H1 (cell line): Measurements from ENCODE around the gene KIF2C. TPM values are rescaled to one million over a fixed set of nuclear protein-coding genes. Genes with fewer than 3 reads are reported as not detected.
A peak's percentile ranks its signal among the peaks of the same experiment; 100 is the strongest.

Source experiments
- CTCF ChIA-PET: fragments of 300-600 bp; sonication (Branson Sonifier 250); formaldehyde crosslinking; loops from one replicate; lab custom pipeline; 2021; ENCODE audit not compliant: partially characterized antibody; lab: Charles Lee
- POLR2A ChIA-PET: fragments of 300-600 bp; sonication (Branson Sonifier 250); formaldehyde crosslinking; loops from one replicate; lab custom pipeline; 2021; ENCODE audit warnings: inconsistent platforms; ENCODE audit not compliant: partially characterized antibody; lab: Charles Lee
- DNase-seq, 2 experiments: peaks; one replicate each; pipeline versions ENCODE4 v3.0.0 to v3.0.0-alpha.2; 2010 to 2022; ENCODE audit warnings: low spot score in 2 of 2, low read depth in 1 of 2, mixed read lengths in 1 of 2
- FAIRE-seq: peaks from 2 replicates; lab custom pipeline; 2011; peaks lifted over from hg19 to GRCh38; lab: Jason Lieb, UNC
- H2AFZ ChIP-seq: 2 replicates; pipeline ENCODE4 v1.8.1; 2012; ENCODE audit warnings: low read length, inconsistent platforms
- H2AK5ac ChIP-seq: 2 replicates; pipeline ENCODE4 v1.6.1; 2013; ENCODE audit warnings: low read depth, low read length
- H2BK120ac ChIP-seq: replicated peaks from 2 replicates; pipeline ENCODE3; 2013; ENCODE audit warnings: low read depth, low read length, inconsistent platforms
- H2BK12ac ChIP-seq: 2 replicates; pipeline ENCODE4 v1.6.1; 2013; ENCODE audit warnings: low read depth, low read length
- H2BK15ac ChIP-seq: 2 replicates; pipeline ENCODE4 v1.6.1; 2013; ENCODE audit warnings: low read length
- H2BK20ac ChIP-seq: 2 replicates; pipeline ENCODE4 v1.6.1; 2013; ENCODE audit warnings: low read length
- H2BK5ac ChIP-seq: 2 replicates; pipeline ENCODE4 v1.6.1; 2013; ENCODE audit warnings: low read depth, low read length
- H3K14ac ChIP-seq: 2 replicates; pipeline ENCODE4 v1.6.1; 2013; ENCODE audit warnings: inconsistent platforms; ENCODE audit not compliant: insufficient read length
- H3K18ac ChIP-seq: 2 replicates; pipeline ENCODE4 v1.6.1; 2013; ENCODE audit warnings: low read length; ENCODE audit errors: extremely low read depth
- H3K23ac ChIP-seq: 2 replicates; pipeline ENCODE4 v1.6.1; 2013; ENCODE audit warnings: inconsistent platforms; ENCODE audit not compliant: insufficient read length
- H3K23me2 ChIP-seq: 2 replicates; pipeline ENCODE4 v1.6.1; 2013; ENCODE audit warnings: low read depth, low read length
- H3K27ac ChIP-seq: 2 replicates; pipeline ENCODE4 v1.6.1; 2011; ENCODE audit warnings: low read depth, low read length, inconsistent platforms
- H3K27me3 ChIP-seq, 4 experiments: replicated peaks in 1 of 4; 1 replicate in 1 of 4; 2 replicates in 3 of 4; pipeline versions ENCODE4 v1.6.1 to v1.8.1; 2011 to 2013; ENCODE audit warnings: low read length in 3 of 4, mild to moderate bottlenecking in 3 of 4, inconsistent platforms in 2 of 4, mixed read lengths in 2 of 4, moderate library complexity in 1 of 4; ENCODE audit not compliant: control insufficient read depth in 3 of 4, insufficient read depth in 3 of 4; ENCODE audit errors: extremely low read depth in 1 of 4
- H3K36me3 ChIP-seq, 4 experiments: 2 replicates each; pipeline versions ENCODE4 v1.6.1 to v1.8.1; 2011 to 2013; ENCODE audit warnings: mild to moderate bottlenecking in 4 of 4, low read length in 3 of 4, moderate library complexity in 2 of 4, control low read depth in 1 of 4, inconsistent platforms in 1 of 4; ENCODE audit not compliant: insufficient read depth in 4 of 4, control insufficient read depth in 2 of 4
- H3K4ac ChIP-seq: replicated peaks from 2 replicates; pipeline ENCODE3; 2013; ENCODE audit warnings: low read length, low read depth, mixed read lengths, inconsistent platforms; ENCODE audit not compliant: insufficient read length
- H3K4me1 ChIP-seq, 4 experiments: replicated peaks in 1 of 4; 1 replicate in 1 of 4; 2 replicates in 3 of 4; pipeline versions ENCODE4 v1.6.1 to v1.8.1; 2011 to 2013; ENCODE audit warnings: low read length in 3 of 4, inconsistent platforms in 2 of 4, mixed read lengths in 1 of 4; ENCODE audit not compliant: insufficient read depth in 4 of 4, control insufficient read depth in 3 of 4
- H3K4me2 ChIP-seq, 2 experiments: 2 replicates each; pipeline versions ENCODE4 v1.6.1 to v1.8.1; 2011 to 2013; ENCODE audit warnings: low read depth in 2 of 2, low read length in 2 of 2, control low read depth in 1 of 2, inconsistent platforms in 1 of 2, mild to moderate bottlenecking in 1 of 2; ENCODE audit not compliant: insufficient read depth in 1 of 2
- H3K4me3 ChIP-seq, 4 experiments: fragments of 200-600, 300-600 bp in 1 of 4; sonication (generic), shearing (Covaris generic), sonication (Bioruptor Twin) in 1 of 4; 2 replicates each; pipeline versions ENCODE4 v1.5.1 to v1.8.1; 2011 to 2016; ENCODE audit warnings: low read length in 4 of 4, low read depth in 3 of 4, control low read depth in 2 of 4, inconsistent platforms in 2 of 4, mild to moderate bottlenecking in 2 of 4, mixed read lengths in 1 of 4, moderate library complexity in 1 of 4; ENCODE audit not compliant: insufficient read depth in 2 of 4; ENCODE audit errors: extremely low read depth in 1 of 4
- H3K56ac ChIP-seq: replicated peaks from 2 replicates; pipeline ENCODE3; 2013; ENCODE audit warnings: low read depth, mild to moderate bottlenecking, mixed read lengths, low read length, inconsistent platforms; ENCODE audit not compliant: insufficient read length
- H3K79me1 ChIP-seq: 2 replicates; pipeline ENCODE4 v1.6.1; 2013; ENCODE audit warnings: low read depth, low read length, control low read depth
- H3K79me2 ChIP-seq, 2 experiments: 2 replicates each; pipeline versions ENCODE4 v1.6.1 to v1.8.1; 2012 to 2013; ENCODE audit warnings: low read length in 2 of 2, mild to moderate bottlenecking in 2 of 2, inconsistent platforms in 1 of 2; ENCODE audit not compliant: insufficient read depth in 2 of 2, control insufficient read depth in 1 of 2
- H3K9ac ChIP-seq, 4 experiments: replicated peaks in 1 of 4; 1 replicate in 1 of 4; 2 replicates in 3 of 4; pipeline versions ENCODE4 v1.6.1 to v1.8.1; 2011 to 2013; ENCODE audit warnings: low read depth in 3 of 4, low read length in 3 of 4, control low read depth in 2 of 4, mild to moderate bottlenecking in 2 of 4, moderate library complexity in 2 of 4, inconsistent platforms in 1 of 4; ENCODE audit errors: extremely low read depth in 1 of 4
- H3K9me3 ChIP-seq, 2 experiments: 2 replicates each; pipeline versions ENCODE4 v1.6.1 to v1.8.1; 2012 to 2013; ENCODE audit warnings: mild to moderate bottlenecking in 2 of 2, moderate library complexity in 2 of 2, control low read depth in 1 of 2, inconsistent platforms in 1 of 2, low read depth in 1 of 2, low read length in 1 of 2, mixed read lengths in 1 of 2; ENCODE audit not compliant: insufficient read depth in 2 of 2
- H4K20me1 ChIP-seq, 2 experiments: replicated peaks in 1 of 2; 2 replicates each; pipeline versions ENCODE3 to v1.8.1; 2011 to 2013; ENCODE audit warnings: inconsistent platforms in 2 of 2, low read length in 2 of 2, mild to moderate bottlenecking in 1 of 2; ENCODE audit not compliant: insufficient read depth in 2 of 2, control insufficient read depth in 1 of 2
- H4K5ac ChIP-seq: 2 replicates; pipeline ENCODE4 v1.6.1; 2013; ENCODE audit warnings: low read length, low read depth, mixed read lengths, inconsistent platforms; ENCODE audit not compliant: insufficient read length
- H4K8ac ChIP-seq: 2 replicates; pipeline ENCODE4 v1.8.0; 2013; ENCODE audit warnings: mild to moderate bottlenecking, moderate library complexity, low read length, inconsistent platforms; ENCODE audit not compliant: insufficient read depth; ENCODE audit errors: extremely low read depth
- H4K91ac ChIP-seq: replicated peaks from 2 replicates; pipeline ENCODE3; 2013; ENCODE audit warnings: low read length, mixed read lengths, inconsistent platforms; ENCODE audit not compliant: insufficient read length
- JUN ChIP-seq: IDR thresholded peaks from 2 replicates; pipeline ENCODE4 v1.6.1; 2011; ENCODE audit warnings: low read depth, mild to moderate bottlenecking, improper control_type of control experiment, low read length
- KDM1A ChIP-seq: fragments of 200-600, 300-600 bp; sonication (generic); IDR thresholded peaks from 2 replicates; pipeline ENCODE4 v1.7.1; 2016; ENCODE audit warnings: mild to moderate bottlenecking, low read length, borderline replicate concordance
- PHF8 ChIP-seq: fragments of 200-600 bp; sonication (generic); conservative IDR thresholded peaks from 2 replicates; pipeline ENCODE4 v1.7.1; 2012; ENCODE audit warnings: low read depth, mild to moderate bottlenecking, inconsistent platforms, low read length, moderate library complexity
- SP1 ChIP-seq: IDR thresholded peaks from 2 replicates; pipeline ENCODE4 v1.6.1; 2011; ENCODE audit warnings: low read depth, low read length
- SUZ12 ChIP-seq: fragments of 200-600 bp; sonication (generic); IDR thresholded peaks from 2 replicates; pipeline ENCODE4 v1.6.1; 2012; ENCODE audit warnings: mild to moderate bottlenecking, inconsistent platforms, low read length, moderate library complexity, mixed read lengths
- YY1 ChIP-seq: IDR thresholded peaks from 2 replicates; pipeline ENCODE4 v1.6.1; 2011; ENCODE audit warnings: low read depth, mild to moderate bottlenecking, low read length
- ZNF274 ChIP-seq: IDR thresholded peaks from 2 replicates; pipeline ENCODE4 v1.7.0; 2012; ENCODE audit warnings: low read length, borderline replicate concordance; ENCODE audit errors: extremely low read depth
- WGBS, 2 experiments: shearing (Covaris generic) in 1 of 2; methylation state at CpG; one replicate each; pipeline versions ENCODE4 v1.1.6 to v1.1.7; 2013 to 2015; ENCODE audit warnings: low lambda C conversion rate in 2 of 2, mixed read lengths in 2 of 2, inconsistent platforms in 1 of 2, low coverage in 1 of 2, missing lambda C conversion rate in 1 of 2; ENCODE audit not compliant: insufficient replicate concordance in 2 of 2, insufficient coverage in 1 of 2, insufficient read length in 1 of 2; ENCODE audit errors: extremely low coverage in 1 of 2, missing lambda C conversion rate in 1 of 2; 5-methylcytosine and 5-hydroxymethylcytosine counted together
- polyA plus RNA-seq, 7 experiments: library from polyadenylated mRNA; depleted of rRNA in 3 of 7; stranded (reverse) in 5 of 7; unstranded in 2 of 7; fragments of >200 nt in 5 of 7; fragments of 200-250 nt in 2 of 7; gene quantifications; 1 replicate in 5 of 7; 2 replicates in 1 of 7; 4 replicates in 1 of 7; pipeline versions ENCODE4 v1.2.1 to v1.2.3, GENCODE V29; 2011 to 2013; ENCODE audit warnings: missing spikeins in 2 of 7, mixed read lengths in 2 of 7
- total RNA-seq: library from RNA; stranded (reverse); fragmentation: NEBNext Ultra II Directional; extraction: Animal tissue kit (Norgen Biotek cat#: 25700); gene quantifications from 2 replicates; pipeline ENCODE4 v1.2.1, GENCODE V29; 2021
- TF ChIP-seq, protein P1 (sequence below): IDR thresholded peaks from 2 replicates; pipeline ENCODE4 v1.6.1; 2012; ENCODE audit warnings: low read length, inconsistent platforms

The KIF2C gene
- total and polyA plus RNA-seq, 2 of the 8 experiments (the other 6 are each of a cell fraction or from before 2014, with no cell fraction given), result 41.8 to 68.1 TPM

DNA sequence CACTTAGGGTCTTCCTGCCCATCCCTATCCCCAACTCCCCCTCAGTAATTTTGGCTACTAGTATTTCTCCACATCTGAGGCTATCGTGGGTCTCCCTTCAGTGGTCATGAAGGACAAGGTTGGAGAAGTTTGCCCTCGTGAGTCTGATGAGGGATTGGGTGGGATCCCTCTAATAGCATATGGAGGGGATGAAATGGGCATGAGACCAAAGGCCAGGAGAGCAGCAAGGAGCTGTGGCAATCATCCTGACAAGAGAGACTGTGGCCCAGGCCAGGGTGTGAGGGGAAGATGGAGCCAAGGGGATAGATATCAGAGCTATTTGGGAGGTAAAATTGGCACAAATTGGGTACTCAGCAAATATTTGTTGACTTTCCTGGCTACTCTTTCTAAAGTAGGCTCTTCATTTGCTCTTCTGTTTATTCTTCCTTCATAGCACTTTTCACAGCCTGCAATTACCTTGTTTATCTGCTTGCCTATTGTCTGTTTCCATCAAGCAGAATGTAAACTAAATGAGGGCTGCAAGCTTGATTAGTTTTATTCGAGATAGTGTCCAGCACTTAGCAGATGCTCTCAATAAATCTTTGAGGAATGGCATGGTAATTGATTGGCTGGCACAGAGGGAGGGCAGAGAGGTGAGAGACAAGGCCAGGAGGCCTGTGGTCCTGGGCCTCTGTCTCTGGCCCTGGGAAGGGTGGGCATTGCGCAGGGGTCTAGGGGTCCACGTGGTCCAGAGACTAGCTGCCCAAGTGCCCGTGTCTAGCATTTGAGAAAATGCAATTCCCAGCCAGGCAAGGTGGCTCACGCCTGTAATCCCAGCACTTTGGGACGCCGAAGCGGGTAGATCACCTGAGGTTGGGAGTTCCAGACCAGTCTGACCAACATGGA, 59.1 kb downstream of the KIF2C start:
- H4K91ac ChIP-seq, result peak overlapping the region; percentile 29
- H3K4me3 ChIP-seq, result no peak overlapping the region
- H3K79me1 ChIP-seq, result no peaks in the 10 kb centered on the region
- H3K14ac ChIP-seq, result no peak overlapping the region
- no peaks in the 10 kb centered on the region for H3K79me2 ChIP-seq
- FAIRE-seq, result no peak
- no peak overlapping the region for H4K5ac ChIP-seq
- H3K27ac ChIP-seq, result no peak overlapping the region; the same call in 1 of the 2 replicates
- 91% methylated on average over 10 of the region's 10 CpGs; no CpG with 5 or more reads in 1 of the 2 experiments for WGBS, 2 experiments
- H2AK5ac ChIP-seq, result no peak overlapping the region
- no peak overlapping the region for H2BK5ac ChIP-seq
- 0 out of 2 replicates have a peak overlapping the region, but pooled peaks have one; percentile 28 for H3K18ac ChIP-seq
- no peaks in the 10 kb centered on the region for H3K9me3 ChIP-seq
- H3K23ac ChIP-seq, result no peak overlapping the region
- peak overlapping the region; percentile 82 for H2BK15ac ChIP-seq
- H3K4ac ChIP-seq, result peak overlapping the region; percentile 83
- H2BK20ac ChIP-seq, result peak overlapping the region; percentile 4; the same call in 1 of the 2 replicates
- CTCF ChIA-PET, result interaction anchor here (0.9 to 5.4 kb wide), 10 partner anchors 10 to 69 kb away, joined by 3 to 33 read pairs (median 5); partner anchors contain the start of genes BEST4 and BTBD19
- H2BK12ac ChIP-seq, result peak overlapping the region; percentile 51; the same call in 1 of the 2 replicates
- H3K27me3 ChIP-seq, result peaks cover 0 to 5% (median 0%) of the 10 kb centered on the region in 4 experiments; a peak in 2 of 7 replicates
- peaks cover 0 to 10% of the 10 kb centered on the region in 2 experiments for H4K20me1 ChIP-seq
- peak overlapping the region; percentile 72 for H4K8ac ChIP-seq
- POLR2A ChIA-PET, result interaction anchor here (0.8 to 19.2 kb wide), 8 partner anchors 8 to 77 kb away, joined by 3 to 547 read pairs (median 6); partner anchors contain the start of genes BEST4, BTBD19, DYNLT4 and RNU5D-1
- H3K36me3 ChIP-seq, result peaks cover 0 to 11% (median 5%) of the 10 kb centered on the region in 4 experiments; a peak in 4 of 8 replicates
- no peak for DNase-seq
- H3K56ac ChIP-seq, result no peak overlapping the region
- H2AFZ ChIP-seq, result no peak overlapping the region
- H2BK120ac ChIP-seq, result peak overlapping the region; percentile 23
- peaks cover 7% of the 10 kb centered on the region; the same call in 1 of the 2 replicates for H3K23me2 ChIP-seq
- no peak overlapping the region for H3K9ac ChIP-seq
- H3K4me1 ChIP-seq, result peaks cover 0 to 5% (median 2%) of the 10 kb centered on the region in 4 experiments; a peak in 3 of 7 replicates
- H3K4me2 ChIP-seq, result no peak overlapping the region
- TF ChIP-seq SP1, result no peak
- TF ChIP-seq, protein P1, sequence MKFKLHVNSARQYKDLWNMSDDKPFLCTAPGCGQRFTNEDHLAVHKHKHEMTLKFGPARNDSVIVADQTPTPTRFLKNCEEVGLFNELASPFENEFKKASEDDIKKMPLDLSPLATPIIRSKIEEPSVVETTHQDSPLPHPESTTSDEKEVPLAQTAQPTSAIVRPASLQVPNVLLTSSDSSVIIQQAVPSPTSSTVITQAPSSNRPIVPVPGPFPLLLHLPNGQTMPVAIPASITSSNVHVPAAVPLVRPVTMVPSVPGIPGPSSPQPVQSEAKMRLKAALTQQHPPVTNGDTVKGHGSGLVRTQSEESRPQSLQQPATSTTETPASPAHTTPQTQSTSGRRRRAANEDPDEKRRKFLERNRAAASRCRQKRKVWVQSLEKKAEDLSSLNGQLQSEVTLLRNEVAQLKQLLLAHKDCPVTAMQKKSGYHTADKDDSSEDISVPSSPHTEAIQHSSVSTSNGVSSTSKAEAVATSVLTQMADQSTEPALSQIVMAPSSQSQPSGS, result no peak
- no peak for TF ChIP-seq YY1
- no peak for TF ChIP-seq KDM1A
- no peak for TF ChIP-seq PHF8
- TF ChIP-seq SUZ12, result no peak
- TF ChIP-seq ZNF274, result no peak
- no peak for TF ChIP-seq JUN
